Measurements from ENCODE around the gene OR52A5.

Gene OR52A5

DNA sequence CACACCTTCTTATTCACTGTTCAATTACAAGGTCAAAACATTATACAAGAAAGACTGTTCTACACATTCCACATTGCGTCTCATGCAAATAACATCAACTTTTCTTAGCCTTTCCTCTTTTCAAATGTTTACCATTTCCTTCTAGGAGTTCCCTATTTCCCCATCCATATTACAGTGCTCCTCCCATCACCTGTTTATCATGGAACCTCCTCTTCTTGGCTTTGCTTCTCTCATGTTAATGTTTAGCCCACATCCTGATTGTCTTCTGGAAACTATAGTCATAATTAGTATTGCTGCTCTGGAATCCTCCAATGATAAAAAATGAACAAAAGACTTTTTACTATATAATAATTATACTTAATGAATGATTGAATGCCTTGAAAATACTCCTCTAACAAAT lies 47.5 kb downstream of the OR52A5 start:
- TF ChIP-seq POLR2A (IDR thresholded peaks at IDR 0.05; ENCODE audit: low read depth, low read length), result no peak
- no peak for DNase-seq (ENCODE audit: insufficient read length, low spot score)
- FAIRE-seq, result no peak

DNA sequence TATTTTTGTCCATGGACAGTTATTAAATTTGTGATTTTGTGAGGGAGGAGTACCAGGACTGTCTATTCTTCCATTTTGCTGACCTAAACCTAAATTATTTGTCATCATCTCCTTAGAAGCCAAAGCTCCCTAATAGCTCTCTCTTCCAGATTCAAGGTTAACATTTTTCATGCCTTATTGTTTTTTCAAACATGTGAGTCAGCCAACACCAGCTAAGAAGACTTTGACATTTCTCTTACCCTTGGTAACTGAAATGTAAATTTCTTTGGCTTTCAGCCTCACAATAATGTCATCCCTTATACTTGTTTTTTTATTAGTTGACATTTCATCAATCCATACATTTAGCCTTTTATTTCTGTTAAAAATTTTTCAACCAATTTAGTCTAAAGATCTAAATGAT lies 49.6 kb downstream of the OR52A5 start:
- no peak for DNase-seq (ENCODE audit: insufficient read length, low spot score)
- no peak for FAIRE-seq
- no peak for TF ChIP-seq POLR2A (IDR thresholded peaks at IDR 0.05; ENCODE audit: low read depth, low read length)

- TF ChIP-seq POLR2A (IDR thresholded peaks at IDR 0.05; ENCODE audit: low read depth, low read length), result no peak
- FAIRE-seq (no peak), DNase-seq (ENCODE audit: insufficient read length, low spot score) (no peak)
These were observed 54.6 kb downstream of the OR52A5 start for GRCh38 chr11:5083602-5084001.

DNA sequence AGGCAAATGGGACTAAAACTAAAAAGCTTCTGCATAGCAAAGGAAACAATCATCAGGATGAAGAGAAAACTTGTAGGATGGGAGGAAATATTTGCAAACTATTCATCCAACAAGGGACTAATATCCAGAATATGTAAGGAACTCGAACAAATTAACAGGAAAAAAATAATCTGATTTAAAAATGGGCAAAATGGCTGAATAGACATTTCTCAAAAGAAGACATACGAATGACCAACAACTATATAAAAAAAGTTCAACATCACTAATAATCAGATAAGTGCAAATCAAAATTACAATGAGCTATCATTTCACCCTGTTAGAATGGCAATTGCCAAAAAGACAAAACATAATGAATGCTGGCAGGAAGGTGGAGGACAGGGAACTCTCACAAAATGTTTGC lies 56.8 kb downstream of the OR52A5 start:
- no peak for TF ChIP-seq POLR2A (IDR thresholded peaks at IDR 0.05; ENCODE audit: low read depth, low read length)
- no peak for DNase-seq (ENCODE audit: insufficient read length, low spot score)
- no peak for FAIRE-seq
